Stimulated activated CD8-positive, alpha-beta memory T cell treated with anti-CD3 and anti-CD28 coated beads, Interleukin-7, amount 100 ng/mL, for 48 hours (primary cell): ENCODE results near the gene SAMD4A.
"Not testable (repeated sequence)": the region's sequence is repeated elsewhere in the genome, so short reads cannot be mapped to it uniquely, and the experiment has no call there.

ENCODE experiments used
- DNase-seq, 2 donors: peaks; one replicate each; pipeline ENCODE4 v3.0.0-alpha.2; 2020; ENCODE audit warnings: low read depth in 1 of 2; ENCODE audit errors: extremely low read depth in 1 of 2

SAMD4A gene

DNA sequence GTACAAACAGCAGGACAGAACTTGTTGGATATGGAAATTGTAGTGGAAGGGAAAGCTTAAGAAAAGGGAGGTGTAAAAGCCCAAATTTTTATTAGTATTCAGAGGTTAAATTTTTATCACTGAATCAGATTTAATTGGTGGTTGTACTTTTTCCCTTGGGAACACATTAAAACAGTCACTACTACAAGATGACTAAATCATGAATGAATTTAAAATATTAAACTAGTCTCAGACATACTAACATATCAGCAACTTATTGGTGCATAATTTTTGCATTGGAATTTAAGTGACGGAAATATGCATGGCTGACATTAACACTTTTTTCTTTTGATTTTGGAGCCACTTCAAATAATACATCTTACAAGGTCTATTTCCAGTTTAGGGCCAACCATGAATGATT is 27.6 kb downstream of the SAMD4A start:
- no peak for DNase-seq

GRCh38 chr14:54597795-54598443 is 31.0 kb downstream of the SAMD4A start:
- no peak for DNase-seq

GRCh38 chr14:54599966-54600716 is 33.2 kb downstream of the SAMD4A start:
- DNase-seq = no peak

- no peak for DNase-seq
These were observed 33.8 kb downstream of the SAMD4A start for GRCh38 chr14:54600717-54601109.

DNA sequence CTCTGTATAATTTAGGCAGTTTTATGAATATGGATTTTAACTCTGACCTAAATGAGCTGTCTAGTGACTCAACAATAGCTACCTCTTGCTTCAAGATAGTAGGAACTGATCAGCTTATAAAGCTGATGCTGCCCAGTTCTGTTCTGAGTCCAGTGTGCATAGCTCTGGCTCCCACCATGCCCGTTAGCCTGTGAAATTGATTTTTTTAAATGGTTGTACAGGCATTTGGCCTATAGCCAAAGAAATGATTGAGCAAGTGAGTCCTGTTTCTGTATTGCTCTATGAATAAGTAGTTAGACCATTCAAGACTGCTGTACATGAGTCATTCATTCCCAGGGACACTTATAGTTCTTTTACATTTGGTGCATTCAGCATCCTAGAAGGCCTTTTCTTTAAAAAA is 36.4 kb downstream of the SAMD4A start:
- DNase-seq = no peak

- DNase-seq = no peak
These were observed 39.2 kb downstream of the SAMD4A start for GRCh38 chr14:54606178-54606577.

DNA sequence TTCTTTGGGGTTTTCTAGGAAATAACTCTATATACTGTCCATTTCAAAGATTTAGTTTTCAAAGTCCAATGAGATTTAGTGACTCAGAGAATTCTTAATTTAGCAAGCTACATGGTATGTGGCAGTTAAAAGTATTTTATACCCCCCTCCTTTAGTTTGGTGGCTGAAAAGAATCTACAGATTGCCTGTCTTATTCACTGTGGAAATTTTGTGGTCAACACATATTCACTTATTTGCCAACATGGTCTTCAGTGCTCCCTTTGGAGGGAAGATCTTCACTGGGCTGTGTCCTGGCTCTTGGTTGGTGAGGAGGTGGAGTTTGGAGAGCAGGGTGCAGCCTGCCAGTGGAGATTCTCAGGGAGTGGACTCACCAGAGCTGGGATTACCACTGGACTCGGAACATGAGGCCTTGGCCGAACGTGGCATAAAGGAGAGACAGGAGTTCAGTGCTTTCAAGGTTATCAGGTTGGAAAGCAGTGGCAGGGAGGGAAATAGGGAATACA is 39.8 kb downstream of the SAMD4A start:
- DNase-seq = no peak

GRCh38 chr14:54609576-54609975 is 42.6 kb downstream of the SAMD4A start:
- no peak for DNase-seq

DNA sequence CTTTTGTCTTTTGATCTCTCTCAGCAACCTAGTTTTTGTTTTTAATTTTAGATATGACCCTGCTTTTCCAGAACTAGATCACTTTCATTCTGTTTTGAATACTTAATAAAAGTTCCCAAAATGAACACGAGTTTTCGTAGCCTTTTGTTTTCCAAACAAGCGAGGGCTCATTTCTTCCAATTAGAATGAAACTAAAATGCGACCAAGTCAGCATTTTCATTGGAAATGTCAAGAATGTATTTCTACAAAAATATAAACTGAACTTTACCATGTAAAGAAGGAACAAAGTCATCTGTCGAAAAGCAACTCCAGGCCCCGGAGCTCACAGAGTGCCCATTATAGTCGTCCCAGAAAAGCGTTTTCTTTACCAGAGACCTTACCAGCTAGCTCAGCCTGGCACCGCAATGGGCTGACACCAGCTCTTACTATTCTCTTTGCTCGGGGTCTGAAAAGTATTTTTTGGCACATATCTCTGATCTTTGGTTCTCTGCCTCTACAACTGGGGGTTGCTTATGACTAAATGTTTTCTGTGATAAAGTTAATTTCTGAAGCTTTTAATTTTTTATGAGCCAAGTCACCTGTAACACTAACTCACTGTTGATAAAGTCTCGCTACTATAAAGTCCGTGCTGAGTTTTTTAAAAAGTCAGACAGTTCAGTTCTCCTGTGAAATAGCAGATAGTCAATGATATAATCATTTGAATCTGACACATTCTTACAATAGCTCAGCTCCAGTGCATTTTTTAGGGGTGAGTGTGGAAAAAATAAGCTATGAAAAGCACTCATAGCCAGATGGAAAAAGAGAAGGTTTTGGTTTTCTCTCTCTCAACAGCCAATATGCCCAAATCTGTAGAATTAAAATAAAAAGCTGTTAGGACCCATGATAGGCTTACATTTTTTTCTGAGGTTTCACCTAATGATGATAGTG is 43.4 kb downstream of the SAMD4A start:
- no peak for DNase-seq

DNA sequence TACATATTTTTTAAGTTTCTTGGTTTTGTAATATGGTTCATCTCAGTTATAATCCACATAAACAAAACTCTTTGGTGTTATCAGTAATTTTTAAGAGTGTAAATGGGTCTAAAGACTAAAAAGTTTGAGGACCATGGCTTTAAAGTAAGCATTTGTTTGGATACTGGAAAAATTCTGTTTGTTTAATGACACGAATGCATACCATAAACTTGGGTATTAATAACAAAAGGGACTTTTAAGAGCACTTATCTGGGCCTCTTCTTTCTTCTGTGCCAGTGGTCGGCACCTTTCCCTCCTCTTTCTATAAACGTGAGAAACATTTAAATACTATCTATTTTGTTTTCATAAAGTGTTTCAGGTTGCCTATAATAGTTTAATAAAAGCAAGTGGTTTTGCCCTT is 47.4 kb downstream of the SAMD4A start:
- DNase-seq = no peak

- no peak for DNase-seq
These were observed 50.5 kb downstream of the SAMD4A start for GRCh38 chr14:54617467-54617866.

DNA sequence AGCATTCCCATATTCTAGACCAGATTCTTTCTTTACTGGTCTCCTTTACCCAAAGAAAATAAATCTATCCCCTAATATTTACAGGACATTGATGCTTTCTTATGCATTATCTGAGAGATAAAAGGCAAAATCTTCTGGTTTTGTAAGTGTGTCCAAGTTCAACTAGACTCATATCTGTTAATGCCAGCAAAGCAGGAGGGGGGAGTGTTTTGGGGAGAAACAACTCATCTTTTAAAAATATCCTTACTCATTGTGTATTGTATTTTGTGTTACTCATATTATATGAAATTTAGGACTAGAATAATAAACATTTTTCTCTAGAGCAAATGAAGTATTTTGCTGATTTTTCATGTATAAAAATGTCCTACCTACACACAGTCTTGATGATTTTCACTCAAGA is 54.8 kb downstream of the SAMD4A start:
- no peak for DNase-seq

DNA sequence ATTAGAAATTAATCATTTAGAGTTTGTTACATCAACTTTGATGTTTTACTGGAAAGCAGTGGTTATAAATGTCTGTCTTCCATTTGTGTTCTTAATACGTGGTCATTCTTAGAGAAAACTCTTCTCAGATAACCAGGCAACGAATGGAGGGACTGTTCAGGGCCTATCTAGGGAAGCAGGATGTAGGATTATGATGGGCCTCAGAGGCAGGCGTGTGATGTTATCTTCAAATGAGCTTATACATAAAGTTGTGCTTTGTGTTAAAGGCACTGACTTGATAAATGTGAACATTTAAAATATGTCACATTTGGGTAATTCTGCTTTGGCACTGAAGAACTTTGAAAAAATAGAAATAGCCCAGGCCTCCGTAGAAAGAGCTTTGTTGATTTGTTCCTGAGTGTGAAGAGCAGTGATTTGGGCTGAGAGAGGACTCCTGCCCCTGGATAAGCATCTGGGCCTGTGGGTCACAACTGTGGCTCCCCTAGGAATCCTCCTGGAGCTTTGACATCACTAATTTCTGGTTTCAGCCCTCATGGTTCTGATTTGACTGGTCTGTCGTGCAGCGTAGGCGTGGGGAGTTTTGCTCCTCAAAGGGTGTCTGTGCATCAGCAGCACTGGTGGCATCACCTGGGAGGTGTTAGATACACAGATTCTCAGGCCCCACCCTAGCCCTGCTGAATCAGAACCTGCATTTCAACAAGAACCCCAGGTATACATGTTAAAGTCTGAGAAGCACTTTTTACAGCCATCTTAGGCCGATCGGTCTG is 55.4 kb downstream of the SAMD4A start:
- DNase-seq = peak; percentile 33 to 66

DNA sequence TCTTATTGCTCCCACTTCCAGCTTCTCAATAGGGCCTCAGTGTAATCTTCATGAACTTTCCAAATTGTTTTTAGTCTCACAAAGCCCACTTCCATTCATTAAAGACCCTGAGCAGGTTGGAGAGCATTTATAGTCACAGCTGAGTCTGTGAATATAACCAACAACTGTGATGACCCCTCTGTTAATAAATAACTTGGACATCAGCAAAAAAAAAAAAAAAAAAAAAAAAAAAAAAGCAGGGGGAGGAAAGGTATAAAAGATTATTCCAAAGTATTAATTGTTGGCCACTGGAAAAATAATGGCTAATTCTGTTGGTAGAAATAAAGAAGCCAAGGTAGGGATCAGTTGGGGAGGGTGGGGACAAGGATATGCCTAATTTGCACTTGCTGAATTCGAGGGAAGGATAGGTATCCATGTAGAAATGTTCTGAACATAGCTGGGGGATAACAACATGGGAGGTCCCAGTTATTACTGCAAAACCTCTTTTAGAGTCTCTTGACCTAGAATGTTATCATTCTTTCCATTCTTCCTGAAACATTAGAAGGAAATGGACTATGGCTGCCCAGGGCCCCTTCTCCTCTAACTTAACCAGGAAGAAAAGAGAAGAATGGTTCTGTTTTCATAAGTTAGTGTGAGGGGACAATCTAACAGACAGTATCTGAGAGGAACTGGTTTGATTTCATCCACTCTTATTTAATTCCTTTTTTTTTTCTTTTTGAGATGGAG is 56.5 kb downstream of the SAMD4A start:
- no peak for DNase-seq

- not testable (repeated sequence) for DNase-seq
These were observed 57.1 kb downstream of the SAMD4A start for GRCh38 chr14:54624005-54624358.

DNA sequence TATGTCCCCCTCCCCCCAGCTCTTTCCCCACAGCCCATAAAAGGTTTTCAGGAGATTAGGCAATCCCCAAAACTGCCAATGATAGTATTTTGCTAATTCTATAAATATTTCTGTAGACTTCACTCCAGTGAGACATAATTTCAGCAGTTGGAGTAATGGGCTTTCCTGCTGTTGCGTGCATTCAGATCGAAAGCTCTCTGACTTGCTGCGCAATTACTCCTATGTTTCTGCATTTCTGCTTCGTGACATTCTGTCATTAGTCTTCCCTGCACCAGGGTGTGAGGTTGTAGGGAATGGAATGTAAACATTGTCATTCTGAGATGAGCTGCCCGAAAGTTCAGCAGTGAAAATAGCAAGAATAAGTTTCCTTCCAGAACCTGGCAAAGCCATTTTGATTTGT is 58.2 kb downstream of the SAMD4A start:
- no peak for DNase-seq

- no peak for DNase-seq
These were observed 60.3 kb downstream of the SAMD4A start for GRCh38 chr14:54627219-54627539.

DNA sequence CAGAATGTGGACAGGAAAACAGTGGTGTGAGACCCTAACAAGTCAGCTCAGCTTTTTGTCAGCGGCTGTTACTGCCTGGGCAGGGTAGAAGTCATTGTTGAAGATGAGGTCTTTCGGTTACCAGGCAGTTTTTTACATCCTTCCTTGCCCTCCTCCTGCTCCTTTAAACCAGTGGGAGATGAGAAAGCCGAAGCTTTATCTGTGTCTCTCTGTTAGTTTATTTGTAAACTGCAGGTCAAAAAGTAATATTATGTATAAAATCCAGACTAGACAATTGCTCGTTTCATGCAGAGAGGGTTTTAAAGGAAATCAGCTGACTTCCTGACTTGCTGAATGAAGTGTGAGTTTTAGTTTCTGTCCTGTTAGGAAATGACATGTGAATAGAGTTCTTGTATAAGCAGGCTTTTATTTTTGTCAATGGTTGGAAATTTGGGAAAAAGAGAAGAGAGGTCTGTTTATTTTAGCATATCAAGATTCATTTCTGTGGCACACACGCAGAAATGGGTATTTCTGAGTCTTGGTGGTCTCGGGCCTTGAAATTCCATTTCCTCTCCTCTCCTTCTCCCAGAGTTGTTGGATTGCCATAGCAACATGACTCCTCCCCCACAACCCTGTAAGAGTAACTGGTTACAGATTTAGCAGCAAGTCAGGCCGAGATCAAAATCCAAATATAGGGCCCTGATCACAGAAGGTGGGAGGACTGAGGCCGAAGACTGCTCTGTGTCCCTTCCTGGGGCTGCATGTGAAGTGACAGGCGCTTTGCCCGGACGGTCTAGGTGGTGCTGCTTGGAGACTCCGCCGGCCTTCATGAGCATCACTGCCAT is 60.8 kb downstream of the SAMD4A start:
- DNase-seq = no peak

- no peak for DNase-seq
These were observed 62.3 kb downstream of the SAMD4A start for GRCh38 chr14:54629183-54629582.
